ENCODE measurements around the gene PIGK. TPM values are rescaled to one million over a fixed set of nuclear protein-coding genes. Genes with fewer than 3 reads are reported as not detected.

The PIGK gene
- polyA plus RNA-seq, 3 donors = 55.9 to 59.3 (median 59.2) TPM

DNA sequence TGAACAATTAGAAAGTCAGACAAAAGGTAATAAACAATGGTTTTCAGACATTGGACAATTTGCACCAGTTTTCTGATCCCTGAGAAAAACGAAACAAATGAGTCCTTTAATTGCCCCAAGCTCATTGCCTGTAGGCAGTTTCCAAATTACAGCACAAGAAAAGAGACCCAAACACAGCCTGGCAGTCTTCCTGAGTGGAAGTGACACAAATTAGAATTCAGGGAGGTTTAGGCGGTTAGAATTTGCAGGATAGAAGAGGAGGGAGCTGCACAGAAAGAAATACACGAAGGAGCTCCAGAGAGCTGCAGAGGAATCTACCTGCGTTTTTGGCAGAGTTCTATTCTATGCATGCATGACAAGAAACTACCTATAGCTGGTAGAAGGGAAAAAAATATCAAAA lies 115.7 kb downstream of the PIGK start:
- no peak for DNase-seq (ENCODE audit: low read depth in 3 of 3, low spot score in 2 of 3)

GRCh38 chr1:77100875-77101274 lies 118.4 kb downstream of the PIGK start:
- no peak for DNase-seq (ENCODE audit: low read depth in 3 of 3, low spot score in 2 of 3)

DNA sequence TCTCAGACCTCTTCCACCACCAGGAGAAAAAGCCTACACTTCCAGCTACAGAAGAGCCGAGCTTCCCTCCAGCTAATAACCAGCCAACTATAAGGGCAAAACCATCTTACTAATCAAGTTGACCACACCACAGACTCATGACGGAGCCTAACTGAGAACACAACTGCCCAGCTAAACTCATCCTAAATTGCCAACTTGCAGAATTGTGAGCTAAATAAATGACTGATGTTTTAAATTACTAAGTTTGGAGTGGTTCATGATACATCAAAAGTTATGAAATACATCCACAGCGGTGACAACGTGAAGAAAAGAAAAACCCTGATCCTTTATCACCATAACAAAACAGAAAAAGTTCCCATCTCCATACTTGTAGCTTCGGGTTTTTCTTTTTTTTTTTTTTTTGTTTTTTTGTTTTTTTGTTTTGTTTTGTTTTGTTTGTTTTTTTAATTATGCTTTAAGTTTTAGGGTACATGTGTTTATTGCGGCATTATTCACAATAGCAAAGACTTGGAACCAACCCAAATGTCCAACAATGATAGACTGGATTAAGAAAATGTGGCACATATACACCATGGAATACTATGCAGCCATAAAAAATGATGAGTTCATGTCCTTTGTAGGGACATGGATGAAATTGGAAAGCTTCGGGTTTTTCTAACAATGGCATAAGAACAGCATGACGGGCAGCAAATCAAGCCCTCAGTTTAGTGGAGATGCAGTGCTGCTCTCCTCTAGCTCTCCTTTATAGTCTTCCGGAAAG lies 122.6 kb downstream of the PIGK start:
- DNase-seq (ENCODE audit: low read depth in 3 of 3, low spot score in 2 of 3) = no peak

DNA sequence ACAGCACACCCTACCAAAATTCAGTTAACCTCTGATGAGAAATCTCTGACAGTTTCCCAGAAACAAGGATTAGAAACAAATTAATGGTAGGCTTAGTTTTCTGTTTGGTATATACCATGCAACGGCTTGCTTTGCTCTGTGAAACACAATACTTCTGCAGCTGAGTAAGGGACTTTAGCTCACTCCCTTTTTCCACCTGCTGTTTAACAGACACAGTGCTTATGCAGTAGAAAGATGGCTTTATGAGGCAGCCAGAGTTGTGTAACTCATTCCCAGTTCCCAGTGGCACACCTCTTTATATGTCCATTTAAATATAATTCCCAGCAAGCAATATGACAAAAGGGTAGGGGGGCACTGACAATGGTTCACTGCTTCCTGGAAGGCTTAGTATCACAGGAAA lies 124.0 kb downstream of the PIGK start:
- DNase-seq (ENCODE audit: low read depth in 3 of 3, low spot score in 2 of 3) = peak in 1 of 3 donors; percentile 7

- DNase-seq (ENCODE audit: low read depth in 3 of 3, low spot score in 2 of 3) = no peak
Measured at GRCh38 chr1:77089756-77090155, 129.5 kb downstream of the PIGK start.

DNA sequence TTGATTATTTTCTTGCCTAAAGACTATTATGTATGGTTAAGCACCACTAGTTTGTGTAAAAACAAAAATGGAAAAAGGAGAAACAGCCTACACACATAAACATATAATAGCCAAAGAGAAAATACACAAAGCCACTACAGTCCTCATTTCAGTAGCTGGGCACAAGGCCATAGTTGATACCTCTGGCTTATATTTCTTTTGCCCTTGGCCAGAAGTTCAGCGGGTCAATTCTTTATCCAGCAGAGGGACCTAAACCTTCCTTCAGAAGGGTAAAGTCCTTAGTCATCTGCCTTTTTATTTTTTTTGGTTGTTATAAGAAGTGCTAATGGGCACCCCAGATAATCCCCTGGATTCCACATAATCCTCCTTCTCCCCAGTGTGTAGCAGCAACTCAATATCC lies 134.1 kb downstream of the PIGK start:
- DNase-seq (ENCODE audit: low read depth in 3 of 3, low spot score in 2 of 3) = no peak

- DNase-seq (ENCODE audit: low read depth in 3 of 3, low spot score in 2 of 3) = no peak
Measured at GRCh38 chr1:77084457-77084856, 134.8 kb downstream of the PIGK start.

GRCh38 chr1:77081834-77082233 lies 137.4 kb downstream of the PIGK start:
- no peak for DNase-seq (ENCODE audit: low read depth in 3 of 3, low spot score in 2 of 3)

- no peak for DNase-seq (ENCODE audit: low read depth in 3 of 3, low spot score in 2 of 3)
Measured at GRCh38 chr1:77076759-77077158, 142.5 kb downstream of the PIGK start.

GRCh38 chr1:77068013-77068412 lies 151.2 kb downstream of the PIGK start:
- no peak for DNase-seq (ENCODE audit: low read depth in 3 of 3, low spot score in 2 of 3)

GRCh38 chr1:77065693-77066342 lies 153.4 kb downstream of the PIGK start:
- DNase-seq (ENCODE audit: low read depth in 3 of 3, low spot score in 2 of 3) = no peak

DNA sequence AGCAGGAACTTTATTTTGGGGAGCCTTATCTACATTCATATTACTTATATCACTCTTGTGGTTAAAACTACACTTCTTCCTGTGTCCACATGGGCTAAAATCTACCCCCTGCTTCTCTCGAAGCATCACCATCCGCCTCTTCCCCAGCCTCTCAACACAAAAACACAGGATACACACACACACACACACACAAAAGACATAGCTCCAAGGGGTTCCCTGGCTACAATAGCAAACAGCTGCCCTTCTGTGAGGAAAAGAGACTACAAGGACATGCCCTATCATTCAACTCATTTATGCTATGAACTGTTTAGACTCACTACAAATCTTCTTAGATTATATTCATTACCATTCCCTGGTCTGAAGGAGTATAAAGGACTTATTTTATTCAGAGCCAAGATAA lies 155.0 kb downstream of the PIGK start:
- no peak for DNase-seq (ENCODE audit: low read depth in 3 of 3, low spot score in 2 of 3)

GRCh38 chr1:77063118-77063517 lies 156.1 kb downstream of the PIGK start:
- DNase-seq (ENCODE audit: low read depth in 3 of 3, low spot score in 2 of 3) = no peak

GRCh38 chr1:77061162-77061561 lies 158.1 kb downstream of the PIGK start:
- DNase-seq (ENCODE audit: low read depth in 3 of 3, low spot score in 2 of 3) = no peak

GRCh38 chr1:77060000-77060399 lies 159.2 kb downstream of the PIGK start:
- no peak for DNase-seq (ENCODE audit: low read depth in 3 of 3, low spot score in 2 of 3)

DNA sequence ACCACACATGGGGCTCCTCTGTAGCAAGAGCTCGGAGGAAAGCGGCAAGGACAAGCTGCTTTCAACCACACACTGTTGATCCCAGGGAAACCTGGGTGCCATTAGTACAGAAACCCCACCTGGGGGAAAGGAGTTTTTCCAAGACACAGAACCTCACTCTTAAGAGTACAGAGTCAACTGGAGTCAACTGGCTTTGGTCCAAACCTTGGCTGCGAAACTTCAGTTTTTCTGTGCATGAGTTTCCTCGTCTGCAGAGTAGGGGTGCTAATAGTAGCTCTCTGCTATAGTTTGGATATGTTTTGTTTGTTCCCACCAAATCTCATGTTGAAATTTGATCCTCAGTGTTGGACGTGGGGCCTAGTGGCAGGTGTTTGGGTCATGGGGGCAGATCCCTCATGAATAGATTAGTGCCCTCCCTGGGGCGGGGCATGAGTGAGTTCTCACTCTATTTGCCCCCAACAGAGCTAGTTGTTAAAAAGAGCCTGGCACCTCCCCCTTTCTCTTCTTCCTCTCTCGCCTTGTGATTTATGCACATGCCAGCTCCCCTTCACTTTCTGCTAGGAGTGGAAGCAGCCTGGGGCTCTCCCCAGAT lies 161.1 kb downstream of the PIGK start:
- no peak for DNase-seq (ENCODE audit: low read depth in 3 of 3, low spot score in 2 of 3)

DNA sequence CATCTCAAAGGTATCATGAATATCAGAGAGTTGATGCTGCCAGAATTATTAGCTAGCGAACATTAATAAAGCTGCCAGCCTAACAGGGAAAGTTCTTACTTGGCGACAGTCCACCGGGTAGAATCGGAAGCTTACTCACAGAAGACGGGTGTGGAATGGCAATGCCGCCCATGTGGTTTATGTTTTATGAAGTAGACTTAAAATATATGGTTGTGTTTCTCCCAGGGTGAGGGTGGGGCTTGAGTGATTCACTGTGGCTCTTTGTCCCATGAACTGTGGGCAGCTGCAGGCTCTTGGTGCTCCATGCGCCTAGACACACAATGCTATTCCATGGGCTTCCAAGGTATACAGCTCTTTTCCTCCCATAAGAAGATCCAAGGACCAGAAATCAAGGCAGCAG lies 162.7 kb downstream of the PIGK start:
- no peak for DNase-seq (ENCODE audit: low read depth in 3 of 3, low spot score in 2 of 3)

GRCh38 chr1:77051425-77051824 lies 167.8 kb downstream of the PIGK start:
- DNase-seq (ENCODE audit: low read depth in 3 of 3, low spot score in 2 of 3) = no peak

DNA sequence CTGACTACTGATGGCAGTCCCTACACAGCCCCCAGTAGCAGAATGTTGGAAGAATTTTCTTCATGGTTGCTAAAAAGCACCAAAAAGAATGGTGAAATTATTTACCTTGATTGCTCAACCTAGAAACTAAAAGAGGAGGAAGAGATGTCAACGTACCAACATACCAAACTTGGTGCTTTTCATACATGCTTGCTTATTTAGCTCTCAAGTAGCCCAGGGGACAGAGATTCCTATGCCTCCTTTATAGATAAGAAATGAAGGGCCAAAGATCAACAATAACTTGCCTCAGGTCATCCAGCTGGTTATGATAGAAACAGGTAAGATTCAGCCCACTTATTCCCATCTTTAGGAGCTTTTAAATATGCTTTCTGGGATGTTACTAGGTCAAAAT lies 170.6 kb downstream of the PIGK start:
- DNase-seq (ENCODE audit: low read depth in 3 of 3, low spot score in 2 of 3) = no peak

DNA sequence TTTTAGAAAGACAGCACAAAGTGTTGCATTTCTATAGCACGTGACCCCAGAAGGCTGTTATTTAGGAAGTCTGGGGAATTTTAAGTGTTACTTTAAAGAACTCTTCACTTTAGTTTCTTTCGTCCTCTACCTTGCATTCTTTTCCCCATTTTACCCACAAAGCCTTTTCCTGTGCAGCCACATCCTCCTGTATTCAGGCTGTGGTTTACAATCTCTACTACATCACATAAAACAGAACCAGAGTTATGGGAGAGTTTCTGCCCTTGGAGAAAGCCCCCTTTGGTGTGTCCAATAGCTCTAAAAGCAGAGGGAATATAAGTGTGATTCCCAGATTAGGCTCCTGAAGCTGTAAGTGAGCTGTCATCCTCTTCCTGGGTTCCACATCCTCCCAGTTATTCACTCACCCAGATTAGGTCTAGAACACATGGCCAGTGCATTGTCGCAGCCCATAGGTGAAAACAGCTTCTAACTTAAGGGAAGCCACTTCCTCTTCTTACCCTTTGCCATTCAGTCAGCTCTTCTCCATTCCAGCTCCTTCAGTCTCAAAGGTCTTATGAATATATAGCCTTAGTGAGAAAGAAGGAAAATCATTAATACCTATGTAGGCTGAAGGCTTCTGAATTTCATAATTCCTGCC lies 171.1 kb downstream of the PIGK start:
- DNase-seq (ENCODE audit: low read depth in 3 of 3, low spot score in 2 of 3) = no peak

DNA sequence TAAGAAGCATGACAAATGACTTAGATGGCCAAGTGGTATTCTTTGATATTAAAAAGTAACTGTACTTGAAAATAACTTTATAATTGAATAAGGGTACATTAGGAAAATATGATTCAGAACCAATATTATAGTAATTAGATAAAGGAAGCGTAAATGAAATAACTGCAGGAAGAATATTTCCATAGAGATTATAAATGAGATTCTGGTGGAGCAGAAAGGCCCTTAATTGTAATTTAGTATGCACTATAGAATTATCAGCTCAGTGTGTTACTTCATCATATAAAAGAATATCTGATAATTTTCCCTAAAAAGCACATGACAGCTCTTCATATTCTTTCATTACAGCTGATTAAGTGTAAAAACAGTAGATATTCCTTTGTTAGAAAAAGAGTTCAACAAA lies 171.7 kb downstream of the PIGK start:
- DNase-seq (ENCODE audit: low read depth in 3 of 3, low spot score in 2 of 3) = no peak

All from right renal cortex interstitium (tissue), 3 donors.